DOHH2 (cell line): Measurements from ENCODE around the gene DLGAP1.

ENCODE experiments used
- CTCF ChIP-seq: fragments of 200-600 bp; sonication (generic); IDR thresholded peaks from one replicate; pipeline ENCODE4 v1.5.1; 2014; ENCODE audit warnings: antibody characterized with exemption, mild to moderate bottlenecking, low read depth, low read length; ENCODE audit not compliant: poor library complexity, severe bottlenecking
- EZH2phosphoT487 ChIP-seq: fragments of 200-600 bp; sonication (generic); IDR thresholded peaks from 2 replicates; pipeline ENCODE4 v1.6.1; 2017; ENCODE audit warnings: borderline replicate concordance, mild to moderate bottlenecking, antibody characterized with exemption, low read length, moderate library complexity, mixed read lengths

- TF ChIP-seq CTCF = no peak
- TF ChIP-seq EZH2phosphoT487 = no peak
These were observed 988.2 kb downstream of the DLGAP1 start for GRCh38 chr18:3466872-3467271.
